OCI-LY3 (cell line): Measurements from ENCODE around the gene TNRC6C.
"Not testable (repeated sequence)": the region's sequence is repeated elsewhere in the genome, so short reads cannot be mapped to it uniquely, and the experiment has no call there.

Experiments
- CTCF ChIP-seq: fragments of 200-600, 300-600 bp; sonication (generic); IDR thresholded peaks from 2 replicates; pipeline ENCODE4 v1.5.1; 2014; ENCODE audit warnings: antibody characterized with exemption, low read length, low read depth
- EZH2phosphoT487 ChIP-seq: fragments of 200-600 bp; shearing (Covaris generic); IDR thresholded peaks from 2 replicates; pipeline ENCODE4 v1.6.1; 2018; ENCODE audit warnings: antibody characterized with exemption, mixed run types, low read depth

- not testable (repeated sequence) for TF ChIP-seq CTCF, EZH2phosphoT487
Observed at GRCh38 chr17:77972271-77972670, 13.8 kb downstream of the TNRC6C start.
